ENCODE measurements around the gene HBG2.

DNA sequence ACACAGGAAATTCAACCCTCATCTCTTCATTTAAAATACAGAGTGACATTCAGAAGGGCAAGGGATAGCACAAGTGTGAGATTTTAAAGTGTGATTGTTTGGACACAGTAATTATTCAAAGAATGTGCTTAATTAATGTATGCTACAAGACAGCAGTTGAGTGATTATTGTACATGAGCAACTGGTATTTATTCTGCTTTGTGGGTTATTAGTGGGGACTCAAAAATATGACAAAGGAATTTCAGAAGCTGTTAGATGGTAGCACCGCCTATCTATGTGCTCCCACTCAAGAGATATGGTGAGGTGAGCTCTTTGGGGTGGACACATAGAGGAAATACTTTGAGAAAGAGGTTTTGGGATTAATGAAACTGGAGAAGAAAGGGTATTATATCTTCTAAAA is 14.5 kb downstream of the HBG2 start:
- TF ChIP-seq POLR2A (IDR thresholded peaks at IDR 0.05) (no peak), CTCF (IDR thresholded peaks at IDR 0.05 in 8 of 11, conservative IDR thresholded peaks at IDR 0.05 in 3 of 11) (no peak), POLR2AphosphoS5 (IDR thresholded peaks at IDR 0.05) (no peak)

All from spleen (tissue), 7 donors.